ENCODE results near the gene SEC11A.
A peak's percentile ranks its signal among the peaks of the same experiment; 100 is the strongest.
"Not testable (repeated sequence)": the region's sequence is repeated elsewhere in the genome, so short reads cannot be mapped to it uniquely, and the experiment has no call there.

SEC11A gene

GRCh38 chr15:84737005-84737404, 21.1 kb upstream of the SEC11A start:
- no peak for DNase-seq (ENCODE audit: low read depth)

GRCh38 chr15:84736375-84736774, 20.4 kb upstream of the SEC11A start:
- DNase-seq (ENCODE audit: low read depth): no peak

GRCh38 chr15:84735480-84736061, 19.6 kb upstream of the SEC11A start:
- not testable (repeated sequence) for DNase-seq (ENCODE audit: low read depth)

GRCh38 chr15:84734794-84735479, 19.0 kb upstream of the SEC11A start:
- no peak for DNase-seq (ENCODE audit: low read depth)

DNA sequence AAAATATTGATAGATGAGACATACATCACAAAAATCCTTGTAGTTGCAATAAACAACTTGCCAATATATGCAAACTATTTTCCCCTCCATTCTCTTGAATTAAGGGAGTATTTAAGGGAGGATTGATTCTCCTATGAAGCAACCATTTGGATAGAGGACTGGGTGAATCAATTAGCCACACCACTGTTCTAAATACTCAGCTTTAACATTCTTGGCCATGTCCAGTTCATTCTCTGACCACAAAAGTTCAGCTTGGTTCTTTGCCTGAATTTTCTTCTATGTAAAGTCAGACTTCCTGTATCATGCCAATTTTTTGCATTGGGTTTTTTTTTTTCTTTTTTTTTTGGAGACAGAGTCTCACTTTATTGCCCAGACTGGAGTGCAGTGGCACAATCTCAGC, 15.8 kb upstream of the SEC11A start:
- DNase-seq (ENCODE audit: low read depth): no peak

DNA sequence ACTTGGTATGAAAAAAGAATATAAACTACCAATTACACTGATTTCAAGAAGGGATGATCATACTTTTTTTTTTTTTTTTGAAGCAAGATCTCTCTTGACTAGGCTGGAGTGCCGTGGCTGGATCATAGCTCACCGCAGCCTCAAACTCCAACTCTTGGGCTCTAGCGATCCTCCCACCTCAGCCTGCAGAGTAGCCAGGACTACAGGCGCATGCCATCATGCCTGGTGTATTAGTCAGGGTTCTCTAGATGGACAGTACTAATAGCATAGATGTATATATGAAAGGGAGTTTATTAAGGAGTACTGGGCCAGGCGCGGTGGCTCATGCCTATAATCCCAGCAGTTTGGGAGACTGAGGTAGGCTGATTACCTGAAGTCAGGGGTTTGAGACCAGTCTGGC, 11.5 kb upstream of the SEC11A start:
- no peak for DNase-seq (ENCODE audit: low read depth)

GRCh38 chr15:84725001-84725491, 9.1 kb upstream of the SEC11A start:
- DNase-seq (ENCODE audit: low read depth): peak; percentile 27

- no peak for DNase-seq (ENCODE audit: low read depth)
These were observed 6.7 kb upstream of the SEC11A start for GRCh38 chr15:84722628-84723027.

GRCh38 chr15:84721371-84721770, 5.4 kb upstream of the SEC11A start:
- no peak for DNase-seq (ENCODE audit: low read depth)

DNA sequence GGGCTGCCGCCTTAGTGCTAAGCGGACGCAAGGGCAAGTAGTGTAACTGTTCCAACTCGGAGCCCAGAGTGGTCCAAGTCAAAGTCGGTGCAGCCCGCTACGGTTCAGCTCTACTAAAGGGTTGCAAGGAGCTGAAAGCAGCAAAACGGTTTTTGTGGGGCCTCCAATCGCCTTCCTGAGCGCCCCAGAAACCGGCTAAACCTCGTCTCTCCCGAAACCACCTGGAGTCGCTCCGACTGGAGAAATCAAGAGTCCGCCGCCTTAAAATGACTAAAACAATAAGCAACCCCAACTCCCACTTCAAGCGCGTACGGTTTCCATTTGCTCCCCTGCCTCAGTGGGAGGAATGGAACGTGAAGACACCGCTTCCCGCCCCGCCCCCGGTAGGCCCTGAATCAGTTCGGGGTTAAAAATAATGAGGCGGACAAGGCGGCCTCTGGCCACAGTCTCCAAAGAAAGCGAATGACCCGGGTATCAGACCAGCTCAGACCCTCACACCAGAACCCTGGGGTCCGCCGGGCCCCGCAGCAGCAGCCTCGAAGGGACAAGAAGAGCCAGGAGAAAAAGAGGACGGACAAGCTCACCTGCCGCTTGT, 401 bp downstream of the SEC11A start:
- no peak for DNase-seq (ENCODE audit: low read depth)

GRCh38 chr15:84714821-84715220, 1.1 kb downstream of the SEC11A start:
- no peak for DNase-seq (ENCODE audit: low read depth)

- DNase-seq (ENCODE audit: low read depth): no peak
These were observed 1.6 kb downstream of the SEC11A start for GRCh38 chr15:84714372-84714771.

GRCh38 chr15:84703808-84704207, 12.1 kb downstream of the SEC11A start:
- DNase-seq (ENCODE audit: low read depth): no peak

DNA sequence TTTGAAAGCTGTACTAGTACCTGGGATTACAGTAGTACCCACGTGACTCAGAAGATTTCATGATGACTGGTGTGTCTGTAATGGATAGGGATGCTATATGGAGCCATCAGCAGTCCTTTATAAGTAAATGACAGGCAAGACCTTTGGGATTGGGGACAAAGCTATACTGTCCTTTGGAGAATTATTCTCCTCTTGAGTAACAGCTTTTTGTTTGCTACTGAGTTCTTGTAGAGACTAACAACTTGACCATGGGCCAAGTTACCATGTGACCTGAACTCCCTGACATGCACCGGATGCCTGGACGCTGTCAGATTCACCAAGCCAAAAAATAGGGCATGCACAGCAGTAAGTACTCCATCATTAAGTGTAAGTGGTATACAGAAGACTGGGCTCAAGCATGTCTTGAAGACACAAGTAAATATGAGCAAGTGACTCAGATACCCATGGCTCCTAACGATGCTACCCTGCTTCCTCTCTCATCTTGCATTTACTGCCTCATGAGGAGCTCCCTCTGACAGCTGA, 12.9 kb downstream of the SEC11A start:
- DNase-seq (ENCODE audit: low read depth): no peak

GRCh38 chr15:84699538-84700191, 16.3 kb downstream of the SEC11A start:
- no peak for DNase-seq (ENCODE audit: low read depth)

GRCh38 chr15:84697236-84697990, 18.5 kb downstream of the SEC11A start:
- DNase-seq (ENCODE audit: low read depth): no peak

DNA sequence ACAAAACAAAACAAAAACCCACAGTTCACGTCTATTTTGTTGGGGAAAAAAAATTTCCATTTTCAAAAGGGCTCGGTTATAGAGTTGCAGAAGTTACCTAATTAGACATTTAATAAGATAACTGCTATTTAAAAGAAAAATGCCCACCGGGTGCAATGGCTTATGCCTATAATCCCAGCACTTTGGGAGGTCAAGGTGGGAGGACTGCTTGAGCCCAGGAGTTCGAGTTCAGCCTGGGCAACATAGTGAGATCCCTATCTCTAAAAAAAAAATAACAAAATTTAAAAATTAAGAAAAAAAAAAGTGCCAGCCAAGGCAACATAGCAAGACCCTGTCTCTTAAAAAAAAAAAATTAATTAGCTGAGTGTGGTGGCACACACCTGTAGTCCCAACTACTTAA, 19.2 kb downstream of the SEC11A start:
- no peak for DNase-seq (ENCODE audit: low read depth)

- no peak for DNase-seq (ENCODE audit: low read depth)
These were observed 25.6 kb downstream of the SEC11A start for GRCh38 chr15:84690342-84690741.

- no peak for DNase-seq (ENCODE audit: low read depth)
These were observed 26.1 kb downstream of the SEC11A start for GRCh38 chr15:84689858-84690257.

DNA sequence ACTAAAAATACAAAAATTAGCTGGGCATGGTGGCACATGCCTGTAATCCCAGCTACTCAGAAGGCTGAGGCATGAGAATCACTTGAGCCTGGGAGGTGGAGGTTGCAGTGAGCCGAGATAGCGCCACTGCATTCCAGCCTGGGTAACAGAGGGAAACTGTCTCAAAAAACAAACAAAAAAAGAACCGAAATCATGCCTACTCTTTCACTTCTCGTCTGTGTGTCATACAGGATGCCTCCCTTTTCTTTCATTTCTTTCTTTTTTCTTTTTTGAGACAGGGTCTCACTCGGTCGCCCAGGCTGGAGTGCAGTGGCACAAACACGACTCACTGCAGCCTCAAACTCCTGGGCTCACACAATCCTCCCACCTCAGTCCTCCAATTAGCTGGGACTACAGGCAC, 29.5 kb downstream of the SEC11A start:
- not testable (repeated sequence) for DNase-seq (ENCODE audit: low read depth)

DNA sequence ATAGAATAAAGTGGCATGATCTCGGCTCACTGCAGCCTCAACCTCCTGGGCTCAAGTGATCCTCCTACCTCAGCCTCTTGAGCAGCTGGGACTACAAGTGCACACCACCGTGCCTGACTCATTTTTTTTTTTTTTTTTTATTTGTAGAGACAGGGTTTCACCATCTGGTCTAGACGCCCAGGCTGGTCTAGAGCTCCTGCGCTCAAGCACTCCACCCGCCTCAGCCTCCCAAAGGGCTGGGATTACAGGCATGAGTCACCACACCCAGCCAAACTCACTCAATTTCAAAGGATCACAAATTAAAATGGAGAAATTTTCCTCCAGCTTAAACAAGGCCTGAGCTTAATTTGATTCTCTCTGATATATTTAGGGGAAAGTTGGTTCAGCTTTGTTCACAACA, 30.6 kb downstream of the SEC11A start:
- DNase-seq (ENCODE audit: low read depth): peak; percentile 72

GRCh38 chr15:84684092-84684491, 31.8 kb downstream of the SEC11A start:
- no peak for DNase-seq (ENCODE audit: low read depth)

Measured in HS-27A (cell line).